Muscle layer of colon (tissue), 2 donors: ENCODE measurements around the gene CFAP97D2.
"Not testable (repeated sequence)": the region's sequence is repeated elsewhere in the genome, so short reads cannot be mapped to it uniquely, and the experiment has no call there.

ENCODE experiments used
- H3K27ac ChIP-seq: one replicate; pipeline ENCODE4 v1.7.0; 2013; ENCODE audit warnings: low read depth, mild to moderate bottlenecking, low read length, moderate library complexity
- H3K27me3 ChIP-seq, 2 donors: one replicate each; pipeline ENCODE4 v1.7.0; 2013; ENCODE audit warnings: low read length in 2 of 2, mild to moderate bottlenecking in 2 of 2; ENCODE audit not compliant: insufficient read depth in 2 of 2, control insufficient read depth in 1 of 2
- H3K36me3 ChIP-seq: one replicate; pipeline ENCODE4 v1.7.0; 2013; ENCODE audit warnings: mild to moderate bottlenecking, low read length; ENCODE audit not compliant: insufficient read depth
- H3K4me1 ChIP-seq: one replicate; pipeline ENCODE4 v1.7.0; 2013; ENCODE audit warnings: mild to moderate bottlenecking, low read length; ENCODE audit not compliant: insufficient read depth
- H3K4me3 ChIP-seq, 2 donors: one replicate each; pipeline ENCODE4 v1.7.0; 2013; ENCODE audit warnings: low read length in 2 of 2, low read depth in 1 of 2, mild to moderate bottlenecking in 1 of 2, moderate library complexity in 1 of 2
- H3K9ac ChIP-seq: one replicate; pipeline ENCODE4 v1.7.0; 2013; ENCODE audit warnings: low read length
- H3K9me3 ChIP-seq: one replicate; pipeline ENCODE4 v1.7.0; 2013; ENCODE audit warnings: mild to moderate bottlenecking, low read length
- donor health status: abdominal sarcoma.
- donor health status: Adenocarcinoma of cecum.

The CFAP97D2 gene

GRCh38 chr13:114194853-114195252 lies 15.8 kb downstream of the CFAP97D2 start:
- peaks cover 0 to 8% of the 10 kb centered on the region in 2 donors for H3K27me3 ChIP-seq
- H3K4me3 ChIP-seq, result no peak overlapping the region
- H3K27ac ChIP-seq, result no peak overlapping the region
- no peaks in the 10 kb centered on the region for H3K4me1 ChIP-seq
- no peaks in the 10 kb centered on the region for H3K9me3 ChIP-seq
- H3K9ac ChIP-seq, result no peak overlapping the region
- H3K36me3 ChIP-seq, result no peaks in the 10 kb centered on the region

DNA sequence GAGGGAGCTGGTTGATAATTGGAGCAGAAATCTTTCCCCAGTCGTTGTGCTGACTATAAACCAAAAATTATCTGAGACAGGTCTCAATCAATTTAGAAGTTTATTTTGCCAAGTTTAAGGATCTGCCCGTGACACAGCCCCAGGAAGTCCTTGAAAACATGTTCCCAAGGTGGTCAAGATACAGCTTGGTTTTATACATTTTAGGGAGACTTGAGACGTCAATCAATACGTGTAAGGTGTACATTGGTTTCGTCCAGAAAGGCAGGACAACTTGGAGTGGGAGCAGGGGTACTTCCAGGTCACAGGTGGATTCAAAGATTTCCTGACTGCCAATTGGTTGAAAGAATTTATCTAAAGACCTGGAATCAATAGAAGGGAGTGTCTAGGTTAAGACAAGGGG lies 17.6 kb downstream of the CFAP97D2 start:
- no peak overlapping the region for H3K27ac ChIP-seq
- H3K27me3 ChIP-seq, result peaks cover 0 to 25% of the 10 kb centered on the region in 2 donors
- H3K4me1 ChIP-seq, result no peaks in the 10 kb centered on the region
- no peaks in the 10 kb centered on the region for H3K36me3 ChIP-seq
- H3K9me3 ChIP-seq, result no peaks in the 10 kb centered on the region
- H3K4me3 ChIP-seq, result no peak overlapping the region
- no peak overlapping the region for H3K9ac ChIP-seq

DNA sequence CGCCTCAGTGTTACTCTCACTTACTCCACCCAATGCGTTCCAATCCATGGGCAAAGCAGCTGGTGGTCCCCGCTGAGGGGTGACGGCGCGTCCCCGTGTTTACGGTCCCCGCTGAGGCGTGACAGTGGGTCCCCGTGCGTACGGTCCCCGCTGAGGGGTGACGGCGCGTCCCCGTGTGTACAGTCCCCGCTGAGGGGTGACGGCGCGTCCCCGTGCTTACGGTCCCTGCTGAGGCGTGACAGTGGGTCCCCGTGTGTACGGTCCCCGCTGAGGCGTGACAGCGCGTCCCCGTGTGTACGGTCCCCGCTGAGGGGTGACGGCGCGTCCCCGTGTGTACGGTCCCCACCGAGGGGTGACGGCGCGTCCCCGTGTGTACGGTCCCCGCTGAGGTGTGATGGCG lies 19.5 kb downstream of the CFAP97D2 start:
- H3K9me3 ChIP-seq, result no peaks in the 10 kb centered on the region
- no peak overlapping the region for H3K4me3 ChIP-seq
- H3K36me3 ChIP-seq, result no peaks in the 10 kb centered on the region
- no peak overlapping the region for H3K9ac ChIP-seq
- H3K4me1 ChIP-seq, result no peaks in the 10 kb centered on the region
- H3K27me3 ChIP-seq, result peaks cover 0 to 29% of the 10 kb centered on the region in 2 donors
- no peak overlapping the region for H3K27ac ChIP-seq

- H3K9ac ChIP-seq, H3K27ac ChIP-seq, H3K9me3 ChIP-seq, H3K36me3 ChIP-seq, H3K4me1 ChIP-seq, H3K4me3 ChIP-seq: not testable (repeated sequence)
- peaks cover 0 to 29% of the 10 kb centered on the region in 2 donors for H3K27me3 ChIP-seq
Measured at GRCh38 chr13:114199526-114199925, 20.5 kb downstream of the CFAP97D2 start.

GRCh38 chr13:114199954-114200353 lies 20.9 kb downstream of the CFAP97D2 start:
- Histone ChIP-seq H3K9me3 (no peaks in the 10 kb centered on the region), H3K27me3 (peaks cover 0 to 29% of the 10 kb centered on the region in 2 donors), H3K4me3 (no peak overlapping the region), H3K9ac (no peak overlapping the region), H3K36me3 (no peaks in the 10 kb centered on the region), H3K4me1 (no peaks in the 10 kb centered on the region), H3K27ac (no peak overlapping the region)

DNA sequence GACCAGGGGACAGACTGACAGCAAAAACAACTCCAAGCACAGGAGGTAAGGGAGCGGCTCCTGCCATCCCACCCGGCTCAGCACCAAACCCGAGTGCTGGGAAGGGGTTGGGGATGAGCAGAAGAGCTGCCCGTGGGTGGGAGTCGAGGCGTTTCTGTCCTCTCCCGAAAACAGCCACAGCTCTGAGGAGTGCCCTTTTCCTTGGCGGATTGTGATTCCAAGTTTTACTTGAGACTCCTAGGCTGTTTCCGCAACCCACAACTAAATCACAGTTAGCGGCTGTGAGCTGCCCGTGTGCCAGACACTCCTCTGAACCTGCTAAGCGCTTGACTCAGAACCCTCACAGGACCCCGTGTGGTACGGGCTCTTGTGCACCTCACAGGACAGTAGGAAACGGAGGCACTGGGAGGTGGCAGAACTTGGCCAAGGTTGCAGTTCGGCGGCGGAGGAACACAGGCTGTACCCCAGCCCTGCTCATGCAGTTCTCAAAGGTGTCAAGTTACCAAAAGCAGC lies 21.4 kb downstream of the CFAP97D2 start:
- no peak overlapping the region for H3K4me3 ChIP-seq

DNA sequence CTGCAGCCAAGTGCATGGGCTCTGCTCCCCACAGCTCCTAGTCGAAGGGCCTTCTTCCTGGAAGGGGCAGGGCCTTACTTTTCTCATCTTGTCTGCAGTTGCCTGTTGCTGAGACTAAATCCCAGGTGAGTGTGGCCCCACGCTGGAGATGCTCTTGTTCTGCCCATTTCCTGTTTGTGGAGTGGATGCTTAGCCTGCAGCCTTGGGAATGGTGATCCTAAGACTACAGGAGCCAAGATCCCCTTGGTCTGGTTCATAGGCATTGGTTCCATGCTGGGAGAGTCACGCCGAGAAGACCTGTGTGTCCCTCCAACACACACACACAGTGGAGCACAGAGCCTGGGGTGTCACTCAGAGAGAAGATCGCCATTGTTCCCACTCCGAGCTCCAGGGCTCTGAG lies 23.5 kb downstream of the CFAP97D2 start:
- no peak overlapping the region for H3K4me3 ChIP-seq
- H3K27me3 ChIP-seq, result peaks cover 0 to 29% of the 10 kb centered on the region in 2 donors
- no peaks in the 10 kb centered on the region for H3K4me1 ChIP-seq
- no peak overlapping the region for H3K27ac ChIP-seq
- H3K9ac ChIP-seq, result no peak overlapping the region
- H3K9me3 ChIP-seq, result no peaks in the 10 kb centered on the region
- H3K36me3 ChIP-seq, result no peaks in the 10 kb centered on the region

More for the DNA sequence above, 21.4 kb downstream of the CFAP97D2 start:
- Histone ChIP-seq H3K9me3 (no peaks in the 10 kb centered on the region), H3K27ac (no peak overlapping the region), H3K9ac (no peak overlapping the region), H3K27me3 (peaks cover 0 to 29% of the 10 kb centered on the region in 2 donors), H3K36me3 (no peaks in the 10 kb centered on the region), H3K4me1 (no peaks in the 10 kb centered on the region)

DNA sequence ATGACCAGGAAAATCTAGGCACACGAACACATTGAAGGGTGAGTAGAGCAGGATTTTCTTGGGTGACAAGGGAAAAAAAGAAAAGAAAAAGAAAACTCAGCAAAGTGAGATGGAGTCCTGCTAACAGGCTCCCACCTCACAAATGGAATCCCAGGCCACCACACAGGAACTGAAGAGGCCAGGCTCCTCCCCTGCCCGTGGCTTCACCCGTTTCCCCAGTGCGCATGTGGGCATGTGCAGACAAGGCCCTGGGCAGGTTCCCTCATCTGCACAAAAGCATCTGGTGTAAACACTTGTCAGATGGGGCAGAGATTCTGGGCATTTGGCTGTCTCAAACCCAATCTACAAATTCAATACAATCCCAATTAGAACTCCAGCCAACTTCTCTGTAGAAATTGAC lies 24.5 kb downstream of the CFAP97D2 start:
- H3K4me1 ChIP-seq, result no peaks in the 10 kb centered on the region
- H3K4me3 ChIP-seq, result no peak overlapping the region
- no peak overlapping the region for H3K27ac ChIP-seq
- no peaks in the 10 kb centered on the region for H3K9me3 ChIP-seq
- no peaks in the 10 kb centered on the region for H3K36me3 ChIP-seq
- H3K27me3 ChIP-seq, result peaks cover 0 to 27% of the 10 kb centered on the region in 2 donors
- H3K9ac ChIP-seq, result no peak overlapping the region

DNA sequence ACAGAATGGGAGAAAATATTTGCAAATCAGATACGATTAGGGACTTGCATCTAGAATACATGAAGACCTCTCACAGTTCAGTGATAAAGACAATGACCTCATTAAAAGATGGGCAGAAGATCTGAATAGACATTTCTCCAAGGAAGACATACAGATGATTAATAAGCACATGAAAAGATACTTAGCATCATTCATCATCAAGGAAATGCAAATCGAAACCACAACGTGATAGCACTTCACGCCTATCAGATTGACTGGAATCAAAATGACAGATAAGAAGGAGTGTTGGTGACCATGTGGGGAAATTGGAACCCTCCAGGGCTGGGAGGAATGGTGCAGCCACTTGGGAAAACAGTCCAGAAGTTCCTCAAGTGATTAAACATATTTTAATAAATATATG lies 25.8 kb downstream of the CFAP97D2 start:
- Histone ChIP-seq H3K4me3 (no peak overlapping the region), H3K36me3 (no peaks in the 10 kb centered on the region), H3K9me3 (no peaks in the 10 kb centered on the region), H3K27ac (no peak overlapping the region), H3K4me1 (no peaks in the 10 kb centered on the region), H3K9ac (no peak overlapping the region), H3K27me3 (peaks cover 0 to 20% of the 10 kb centered on the region in 2 donors)

DNA sequence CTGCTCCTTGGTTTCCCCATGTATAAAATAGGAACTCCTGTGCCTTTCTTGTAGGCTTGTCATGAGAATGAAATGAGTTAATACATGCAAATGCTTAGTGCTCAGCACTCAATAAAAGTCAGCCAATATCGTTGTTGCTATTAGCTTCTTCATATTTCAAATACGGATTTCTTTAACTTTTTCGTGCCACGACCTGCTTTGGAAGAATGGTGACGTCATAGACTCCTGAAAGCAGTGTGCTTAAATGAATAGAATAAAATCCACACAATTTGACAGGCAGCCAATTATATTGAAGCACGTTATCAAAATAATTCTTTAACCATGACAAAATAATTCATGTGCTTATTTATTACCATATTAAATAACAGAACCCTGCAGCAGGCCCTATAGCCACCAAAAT lies 29.1 kb downstream of the CFAP97D2 start:
- Histone ChIP-seq H3K36me3 (no peaks in the 10 kb centered on the region), H3K9me3 (no peaks in the 10 kb centered on the region), H3K27me3 (peaks cover 0 to 5% of the 10 kb centered on the region in 2 donors), H3K9ac (no peak overlapping the region), H3K4me3 (no peak overlapping the region), H3K27ac (no peak overlapping the region), H3K4me1 (no peaks in the 10 kb centered on the region)

DNA sequence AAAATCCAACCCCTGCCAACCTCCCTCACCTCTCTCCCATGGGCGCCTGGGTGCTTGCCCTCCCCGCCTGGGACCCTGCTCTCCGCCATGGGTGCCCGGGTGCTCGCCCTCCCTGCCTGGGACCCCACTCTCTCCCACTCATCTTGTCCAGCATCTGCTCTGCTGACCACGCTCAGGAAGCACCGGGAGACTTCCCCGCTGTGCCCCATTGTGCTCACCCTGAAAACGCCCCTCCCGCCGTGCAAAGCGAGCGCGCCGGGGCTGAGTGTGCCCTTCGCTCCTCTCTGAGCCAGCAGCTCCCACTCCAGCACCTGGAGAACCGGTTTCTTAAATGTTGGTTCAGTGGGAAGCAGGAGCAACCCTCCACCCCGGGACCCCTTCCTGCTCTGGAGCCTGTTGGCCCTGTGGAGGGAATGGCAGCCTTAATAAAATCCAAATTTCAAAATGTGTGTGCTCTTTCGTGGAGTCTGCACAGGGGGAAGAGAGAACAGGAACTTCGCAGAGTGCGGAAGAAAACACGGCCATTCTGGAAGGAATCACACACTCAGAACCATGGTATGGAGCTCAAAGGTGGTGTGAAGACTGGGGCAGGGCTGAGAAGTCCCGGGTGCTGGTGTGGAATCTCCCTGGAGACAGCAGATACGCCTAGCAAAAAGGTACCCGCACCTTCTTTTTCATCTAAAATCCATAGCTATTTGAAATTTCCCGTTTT lies 32.5 kb downstream of the CFAP97D2 start:
- Histone ChIP-seq H3K27me3 (peaks cover 0 to 11% of the 10 kb centered on the region in 2 donors), H3K36me3 (no peaks in the 10 kb centered on the region), H3K9me3 (no peaks in the 10 kb centered on the region), H3K27ac (no peak overlapping the region), H3K4me1 (no peaks in the 10 kb centered on the region), H3K4me3 (no peak overlapping the region), H3K9ac (no peak overlapping the region)

GRCh38 chr13:114212158-114212495 lies 33.1 kb downstream of the CFAP97D2 start:
- no peaks in the 10 kb centered on the region for H3K4me1 ChIP-seq

More at GRCh38 chr13:114212158-114212495, 33.1 kb downstream of the CFAP97D2 start:
- Histone ChIP-seq H3K27me3 (peaks cover 0 to 11% of the 10 kb centered on the region in 2 donors), H3K27ac (no peak overlapping the region), H3K4me3 (no peak overlapping the region), H3K36me3 (no peaks in the 10 kb centered on the region), H3K9me3 (no peaks in the 10 kb centered on the region), H3K9ac (no peak overlapping the region)
